IMR-90 (cell line): ENCODE data around the gene CERS1. TPM values are rescaled to one million over a fixed set of nuclear protein-coding genes. Genes with fewer than 3 reads are reported as not detected.

Experiments
- ATAC-seq: fragments of 200-7000 bp; cut with Tn5 transposase; 2 replicates; pipeline ENCODE4 v1.9.1; 2020; ENCODE audit warnings: low read depth, mild to moderate bottlenecking, moderate library complexity
- BruUV-seq: library from RNA; stranded (reverse); fragments of 400-500 nt; replicated peaks from 2 replicates; lab custom pipeline; 2021; lab: Mats Ljungman, UMichigan
- CTCF ChIA-PET: fragments of 300-600 bp; formaldehyde crosslinking; extraction: SDS; loops from one replicate; lab custom pipeline; 2021; ENCODE audit warnings: antibody characterized with exemption; lab: Yijun Ruan, JAX
- POLR2A ChIA-PET: fragments of 300-600 bp; sonication (Branson Sonifier 250); formaldehyde crosslinking; loops from one replicate; lab custom pipeline; 2022; ENCODE audit warnings: antibody characterized with exemption; ENCODE audit not compliant: unreplicated experiment; lab: Charles Lee
- DNase-seq: peaks from one replicate; pipeline ENCODE4 v3.0.0; 2013
- H2AFZ ChIP-seq: replicated peaks from 2 replicates; pipeline ENCODE3; 2013; ENCODE audit warnings: low read length, mild to moderate bottlenecking; ENCODE audit not compliant: poor library complexity
- H2AK5ac ChIP-seq: 2 replicates; pipeline ENCODE4 v1.6.1; 2013; ENCODE audit warnings: low read depth, low read length, inconsistent platforms
- H2AK9ac ChIP-seq: replicated peaks from 2 replicates; pipeline ENCODE3; 2013; ENCODE audit warnings: mild to moderate bottlenecking, low read depth, low read length, moderate library complexity; ENCODE audit not compliant: poor library complexity
- H2BK120ac ChIP-seq: 2 replicates; pipeline ENCODE4 v1.6.1; 2013; ENCODE audit warnings: low read depth, low read length, inconsistent platforms
- H2BK15ac ChIP-seq: 3 replicates; pipeline ENCODE4 v1.6.1; 2013; ENCODE audit warnings: low read depth, low read length, inconsistent platforms
- H2BK20ac ChIP-seq: 2 replicates; pipeline ENCODE4 v1.6.1; 2013; ENCODE audit warnings: low read depth, mild to moderate bottlenecking, inconsistent platforms, low read length, moderate library complexity
- H2BK5ac ChIP-seq: 2 replicates; pipeline ENCODE4 v1.6.1; 2013; ENCODE audit warnings: mild to moderate bottlenecking, low read depth, low read length, inconsistent platforms; ENCODE audit not compliant: poor library complexity, severe bottlenecking
- H3K14ac ChIP-seq: replicated peaks from 2 replicates; pipeline ENCODE4 v1.6.1; 2013; ENCODE audit warnings: low read depth, low read length, inconsistent platforms
- H3K18ac ChIP-seq: 2 replicates; pipeline ENCODE4 v1.6.1; 2013; ENCODE audit warnings: low read depth, low read length, control low read depth
- H3K23ac ChIP-seq: 2 replicates; pipeline ENCODE4 v1.6.1; 2013; ENCODE audit warnings: low read depth, low read length, inconsistent platforms
- H3K27ac ChIP-seq: 2 replicates; pipeline ENCODE4 v1.5.1; 2013; ENCODE audit warnings: mild to moderate bottlenecking, control low read depth, low read length; ENCODE audit not compliant: insufficient read depth
- H3K27me3 ChIP-seq: 2 replicates; pipeline ENCODE4 v1.6.1; 2013; ENCODE audit warnings: low read length; ENCODE audit not compliant: control insufficient read depth, insufficient read depth
- H3K36me3 ChIP-seq: 2 replicates; pipeline ENCODE4 v1.6.1; 2013; ENCODE audit warnings: low read length, mixed read lengths; ENCODE audit not compliant: control insufficient read depth, insufficient read depth
- H3K4ac ChIP-seq: 2 replicates; pipeline ENCODE4 v1.6.1; 2013; ENCODE audit warnings: low read depth, low read length, inconsistent platforms
- H3K4me1 ChIP-seq: 2 replicates; pipeline ENCODE4 v1.6.1; 2013; ENCODE audit warnings: low read length, mixed read lengths; ENCODE audit not compliant: control insufficient read depth, insufficient read depth
- H3K4me2 ChIP-seq: 2 replicates; pipeline ENCODE4 v1.6.1; 2013; ENCODE audit warnings: low read depth, mild to moderate bottlenecking, control low read depth, low read length, moderate library complexity
- H3K4me3 ChIP-seq: 2 replicates; pipeline ENCODE4 v1.5.1; 2013; ENCODE audit warnings: low read depth, mild to moderate bottlenecking, control low read depth, low read length, moderate library complexity; ENCODE audit not compliant: insufficient read depth
- H3K56ac ChIP-seq: 2 replicates; pipeline ENCODE4 v1.6.1; 2013; ENCODE audit warnings: low read length, inconsistent platforms; ENCODE audit not compliant: insufficient read depth; ENCODE audit errors: extremely low read depth
- H3K79me1 ChIP-seq, 2 experiments: 2 replicates each; pipeline ENCODE4 v1.6.1; 2013; ENCODE audit warnings: low read length in 2 of 2, inconsistent platforms in 1 of 2, low read depth in 1 of 2
- H3K9ac ChIP-seq: 2 replicates; pipeline ENCODE4 v1.6.1; 2013; ENCODE audit warnings: low read depth, low read length, control low read depth
- H3K9me1 ChIP-seq: 2 replicates; pipeline ENCODE4 v1.6.1; 2013; ENCODE audit warnings: low read length, inconsistent platforms; ENCODE audit not compliant: insufficient read depth
- H3K9me3 ChIP-seq: 2 replicates; pipeline ENCODE4 v1.6.1; 2013; ENCODE audit warnings: low read length; ENCODE audit not compliant: control insufficient read depth, insufficient read depth
- H4K20me1 ChIP-seq: 2 replicates; pipeline ENCODE4 v1.6.1; 2013; ENCODE audit warnings: low read length, inconsistent platforms; ENCODE audit not compliant: insufficient read depth
- H4K5ac ChIP-seq: 2 replicates; pipeline ENCODE4 v1.6.1; 2013; ENCODE audit warnings: mild to moderate bottlenecking, low read depth, low read length, control low read depth
- H4K8ac ChIP-seq, 2 experiments: 2 replicates each; pipeline ENCODE4 v1.6.1; 2013; ENCODE audit warnings: low read depth in 2 of 2, low read length in 2 of 2, control low read depth in 1 of 2, inconsistent platforms in 1 of 2
- H4K91ac ChIP-seq: 2 replicates; pipeline ENCODE4 v1.6.1; 2013; ENCODE audit warnings: low read depth, low read length, inconsistent platforms; ENCODE audit not compliant: insufficient read depth
- BHLHE40 ChIP-seq: fragments of 150-350 bp; IDR thresholded peaks from 2 replicates; pipeline ENCODE4 v1.6.1; 2016; ENCODE audit warnings: mild to moderate bottlenecking, low read depth, low read length
- CEBPB ChIP-seq: IDR thresholded peaks from 2 replicates; pipeline ENCODE4 v1.6.1; 2012; ENCODE audit warnings: low read depth, low read length, improper control_type of control experiment
- CHD1 ChIP-seq: IDR thresholded peaks from 2 replicates; pipeline ENCODE4 v1.6.1; 2012; ENCODE audit warnings: low read depth, low read length, improper control_type of control experiment
- ELK1 ChIP-seq: fragments of 150-350 bp; IDR thresholded peaks from 2 replicates; pipeline ENCODE4 v1.6.1; 2016; ENCODE audit warnings: low read depth, mild to moderate bottlenecking, low read length, moderate library complexity, borderline replicate concordance
- FOS ChIP-seq: fragments of 150-350 bp; IDR thresholded peaks from 2 replicates; pipeline ENCODE4 v1.6.1; 2016; ENCODE audit warnings: low read depth, low read length
- MAFK ChIP-seq: IDR thresholded peaks from 2 replicates; pipeline ENCODE4 v1.6.1; 2012; ENCODE audit warnings: low read depth, low read length, improper control_type of control experiment
- MAZ ChIP-seq: IDR thresholded peaks from 2 replicates; pipeline ENCODE4 v1.6.1; 2012; ENCODE audit warnings: low read depth, mild to moderate bottlenecking, low read length, improper control_type of control experiment, moderate library complexity, borderline replicate concordance
- MXI1 ChIP-seq: IDR thresholded peaks from 2 replicates; pipeline ENCODE4 v1.6.1; 2012; ENCODE audit warnings: low read depth, mild to moderate bottlenecking, low read length, moderate library complexity, borderline replicate concordance
- NFE2L2 ChIP-seq: fragments of 150-350 bp; IDR thresholded peaks from 2 replicates; pipeline ENCODE4 v1.6.1; 2016; ENCODE audit warnings: low read depth, mild to moderate bottlenecking, low read length
- POLR2A ChIP-seq: IDR thresholded peaks from 2 replicates; pipeline ENCODE4 v1.6.1; 2012; ENCODE audit warnings: mild to moderate bottlenecking, low read depth, low read length
- RAD21 ChIP-seq: IDR thresholded peaks from 2 replicates; pipeline ENCODE4 v1.6.1; 2012; ENCODE audit warnings: low read length, improper control_type of control experiment
- RCOR1 ChIP-seq: IDR thresholded peaks from 2 replicates; pipeline ENCODE4 v1.6.1; 2012; ENCODE audit warnings: mild to moderate bottlenecking, low read length, improper control_type of control experiment; ENCODE audit not compliant: insufficient replicate concordance
- RFX5 ChIP-seq: IDR thresholded peaks from 2 replicates; pipeline ENCODE4 v1.8.0; 2012; ENCODE audit warnings: low read depth, mild to moderate bottlenecking, low read length, moderate library complexity
- SMC3 ChIP-seq: fragments of 150-350 bp; IDR thresholded peaks from 2 replicates; pipeline ENCODE4 v1.6.1; 2016; ENCODE audit warnings: low read depth, mild to moderate bottlenecking, antibody characterized with exemption, low read length, moderate library complexity
- USF2 ChIP-seq: fragments of 150-350 bp; IDR thresholded peaks from 2 replicates; pipeline ENCODE4 v1.6.1; 2017; ENCODE audit warnings: mild to moderate bottlenecking, antibody characterized with exemption, low read length, low read depth
- WGBS, 2 experiments: methylation state at CpG; one replicate each; pipeline versions ENCODE4 v1.1.5 to v1.1.7; 2013; ENCODE audit warnings: missing lambda C conversion rate in 2 of 2; ENCODE audit not compliant: insufficient read length in 1 of 2; ENCODE audit errors: extremely low coverage in 2 of 2; 5-methylcytosine and 5-hydroxymethylcytosine counted together
- dilution Hi-C: fragments of 300-500 bp; cut with HindIII; formaldehyde crosslinking; loops from one replicate; pipeline ENCODE4 v1.14.3; 2018; ENCODE audit warnings: low sequenced_read_pairs; ENCODE audit not compliant: unreplicated experiment
- in situ Hi-C: fragments of 300-500 bp; cut with MboI; formaldehyde crosslinking; loops from 3 replicates; pipeline ENCODE4 v1.14.3; 2019; ENCODE audit warnings: low sequenced_read_pairs, inconsistent platforms, mixed read lengths
- intact Hi-C: fragments of 100-400 bp; cut with micrococcal nuclease; formaldehyde crosslinking; loops from 2 replicates; pipeline ENCODE4 v1.10.0; 2022
- polyA plus RNA-seq, 3 experiments: library from polyadenylated mRNA; depleted of rRNA; stranded (reverse); fragments of >200 nt; gene quantifications; 2 replicates each; pipeline ENCODE4 v1.2.3, GENCODE V29; 2012; ENCODE audit warnings: low replicate concordance in 1 of 3
- total RNA-seq: library from RNA; depleted of rRNA; stranded (reverse); fragments of >200 nt; gene quantifications from 2 replicates; pipeline ENCODE4 v1.2.3, GENCODE V29; 2012
- TF ChIP-seq, protein P1 (sequence below): conservative IDR thresholded peaks from 2 replicates; pipeline ENCODE4 v1.5.1; 2012; ENCODE audit warnings: mild to moderate bottlenecking, low read depth, low read length, improper control_type of control experiment

The CERS1 gene
- total and polyA plus RNA-seq, 2 of the 4 experiments (the other 2 are of a cell fraction) = 0.90 to 4.3 TPM

- no CpG with 5 or more reads among the region's 5 CpGs for WGBS, 2 experiments
- Histone ChIP-seq H3K4me3 (no peak overlapping the region), H2AFZ (no peak overlapping the region), H2AK9ac (no peak overlapping the region), H3K27ac (no peak overlapping the region), H3K9me3 (peaks cover 6% of the 10 kb centered on the region; the same call in 1 of the 2 replicates), H3K79me1 (no peaks in the 10 kb centered on the region), H4K20me1 (peaks cover 3% of the 10 kb centered on the region; the same call in 1 of the 2 replicates), H3K56ac (no peak overlapping the region), H3K27me3 (no peaks in the 10 kb centered on the region), H3K18ac (no peak overlapping the region), H3K4me1 (no peaks in the 10 kb centered on the region), H3K4ac (no peak overlapping the region), H3K14ac (0 out of 2 replicates have a peak overlapping the region, but pooled peaks have one; percentile 40), H2AK5ac (no peak overlapping the region), H3K23ac (no peak overlapping the region), H2BK20ac (no peak overlapping the region), H2BK15ac (no peak overlapping the region), H3K9me1 (no peaks in the 10 kb centered on the region), H4K5ac (no peak overlapping the region), H4K8ac (no peak overlapping the region), H3K9ac (no peak overlapping the region), H2BK120ac (no peak overlapping the region), H2BK5ac (no peak overlapping the region), H4K91ac (no peak overlapping the region), H3K4me2 (no peak overlapping the region), H3K36me3 (peaks cover 3% of the 10 kb centered on the region; the same call in 1 of the 2 replicates)
- TF ChIP-seq MXI1 (no peak), FOS (no peak), USF2 (no peak), RCOR1 (no peak), SMC3 (no peak), ELK1 (no peak), NFE2L2 (no peak), RAD21 (no peak), BHLHE40 (no peak), CEBPB (no peak), CHD1 (no peak), MAFK (no peak), RFX5 (no peak), POLR2A (no peak), MAZ (no peak)
- TF ChIP-seq, protein P1, sequence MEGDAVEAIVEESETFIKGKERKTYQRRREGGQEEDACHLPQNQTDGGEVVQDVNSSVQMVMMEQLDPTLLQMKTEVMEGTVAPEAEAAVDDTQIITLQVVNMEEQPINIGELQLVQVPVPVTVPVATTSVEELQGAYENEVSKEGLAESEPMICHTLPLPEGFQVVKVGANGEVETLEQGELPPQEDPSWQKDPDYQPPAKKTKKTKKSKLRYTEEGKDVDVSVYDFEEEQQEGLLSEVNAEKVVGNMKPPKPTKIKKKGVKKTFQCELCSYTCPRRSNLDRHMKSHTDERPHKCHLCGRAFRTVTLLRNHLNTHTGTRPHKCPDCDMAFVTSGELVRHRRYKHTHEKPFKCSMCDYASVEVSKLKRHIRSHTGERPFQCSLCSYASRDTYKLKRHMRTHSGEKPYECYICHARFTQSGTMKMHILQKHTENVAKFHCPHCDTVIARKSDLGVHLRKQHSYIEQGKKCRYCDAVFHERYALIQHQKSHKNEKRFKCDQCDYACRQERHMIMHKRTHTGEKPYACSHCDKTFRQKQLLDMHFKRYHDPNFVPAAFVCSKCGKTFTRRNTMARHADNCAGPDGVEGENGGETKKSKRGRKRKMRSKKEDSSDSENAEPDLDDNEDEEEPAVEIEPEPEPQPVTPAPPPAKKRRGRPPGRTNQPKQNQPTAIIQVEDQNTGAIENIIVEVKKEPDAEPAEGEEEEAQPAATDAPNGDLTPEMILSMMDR = no peak
- BruUV-seq = no TSS peak
- CTCF ChIA-PET = interaction anchor here (0.7 to 1.0 kb wide), 2 partner anchors 10 to 14 kb away, joined by 3 to 5 read pairs; no protein-coding TSS in a partner anchor
- in situ Hi-C loops = no loop called here
- no peak for ATAC-seq
- POLR2A ChIA-PET = no interaction called here
- DNase-seq = peak; percentile 36
- dilution Hi-C loops = no loop called here
- intact Hi-C loops = no loop called here
These were observed 20.2 kb downstream of the CERS1 start for GRCh38 chr19:18875726-18876125.
